AG04449 (cell line): ENCODE data around the gene CCR5.

Experiments used
- CTCF ChIA-PET: fragments of 350-600 bp; formaldehyde crosslinking; extraction: SDS; loops from one replicate; lab custom pipeline; 2021; ENCODE audit warnings: antibody characterized with exemption; lab: Yijun Ruan, JAX
- POLR2A ChIA-PET: fragments of 400-600, 350-600 bp; formaldehyde crosslinking; extraction: SDS; loops from one replicate; lab custom pipeline; 2020; ENCODE audit warnings: antibody characterized with exemption, inconsistent platforms; lab: Yijun Ruan, JAX
- DNase-seq: peaks from one replicate; pipeline ENCODE4 v3.0.0-alpha.2; 2010; ENCODE audit warnings: low read depth, low spot score
- H3K4me3 ChIP-seq: 2 replicates; pipeline ENCODE4 v1.5.1; 2011; ENCODE audit warnings: low read depth, mild to moderate bottlenecking, control low read depth, low read length
- TF ChIP-seq, protein P1 (sequence below): IDR thresholded peaks from one replicate; pipeline ENCODE4 v1.5.1; 2011; ENCODE audit warnings: mild to moderate bottlenecking, moderate library complexity, low read length, control low read depth, inconsistent platforms; ENCODE audit not compliant: insufficient read depth; ENCODE audit errors: missing control alignments

The CCR5 gene

DNA sequence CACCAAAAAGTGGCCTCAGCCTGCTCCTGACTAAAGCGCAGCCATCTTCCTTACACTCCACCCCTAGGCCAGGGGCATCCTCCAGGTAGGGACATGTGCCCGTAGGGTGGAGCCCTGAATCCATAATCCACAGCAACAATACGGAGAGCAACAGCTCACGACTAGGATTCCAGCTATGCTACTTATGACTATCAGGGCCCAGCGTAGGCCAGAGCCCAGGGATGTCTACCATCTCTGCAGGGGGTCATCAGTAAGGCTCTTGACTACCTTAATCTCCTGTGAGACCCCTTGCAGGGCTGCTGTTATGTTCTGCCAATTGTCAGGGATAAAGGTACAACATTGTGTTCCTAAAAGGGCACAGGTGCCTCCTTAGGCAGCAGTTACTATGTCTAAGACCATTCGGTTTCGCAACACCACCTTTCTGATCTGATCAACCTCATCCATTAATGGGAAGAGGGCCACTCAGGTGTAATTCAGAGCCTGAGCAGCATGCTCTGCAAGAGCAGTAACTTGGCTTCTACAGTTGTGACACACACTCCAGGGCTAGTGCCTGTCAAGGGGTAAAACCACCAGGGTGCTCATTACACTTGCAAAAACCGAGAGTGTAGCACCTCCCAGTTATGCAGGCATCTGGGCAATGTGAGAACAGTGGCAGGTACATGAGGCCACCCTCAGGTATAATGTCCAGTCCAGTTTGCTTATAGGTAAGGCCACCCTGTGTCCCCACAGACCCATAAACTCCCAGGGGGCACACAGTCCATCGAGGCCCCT is 47.3 kb downstream of the CCR5 start:
- TF ChIP-seq, protein P1, sequence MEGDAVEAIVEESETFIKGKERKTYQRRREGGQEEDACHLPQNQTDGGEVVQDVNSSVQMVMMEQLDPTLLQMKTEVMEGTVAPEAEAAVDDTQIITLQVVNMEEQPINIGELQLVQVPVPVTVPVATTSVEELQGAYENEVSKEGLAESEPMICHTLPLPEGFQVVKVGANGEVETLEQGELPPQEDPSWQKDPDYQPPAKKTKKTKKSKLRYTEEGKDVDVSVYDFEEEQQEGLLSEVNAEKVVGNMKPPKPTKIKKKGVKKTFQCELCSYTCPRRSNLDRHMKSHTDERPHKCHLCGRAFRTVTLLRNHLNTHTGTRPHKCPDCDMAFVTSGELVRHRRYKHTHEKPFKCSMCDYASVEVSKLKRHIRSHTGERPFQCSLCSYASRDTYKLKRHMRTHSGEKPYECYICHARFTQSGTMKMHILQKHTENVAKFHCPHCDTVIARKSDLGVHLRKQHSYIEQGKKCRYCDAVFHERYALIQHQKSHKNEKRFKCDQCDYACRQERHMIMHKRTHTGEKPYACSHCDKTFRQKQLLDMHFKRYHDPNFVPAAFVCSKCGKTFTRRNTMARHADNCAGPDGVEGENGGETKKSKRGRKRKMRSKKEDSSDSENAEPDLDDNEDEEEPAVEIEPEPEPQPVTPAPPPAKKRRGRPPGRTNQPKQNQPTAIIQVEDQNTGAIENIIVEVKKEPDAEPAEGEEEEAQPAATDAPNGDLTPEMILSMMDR = no peak
- POLR2A ChIA-PET = no interaction called here
- CTCF ChIA-PET = no interaction called here
- no peak for DNase-seq
- no peak overlapping the region for H3K4me3 ChIP-seq

DNA sequence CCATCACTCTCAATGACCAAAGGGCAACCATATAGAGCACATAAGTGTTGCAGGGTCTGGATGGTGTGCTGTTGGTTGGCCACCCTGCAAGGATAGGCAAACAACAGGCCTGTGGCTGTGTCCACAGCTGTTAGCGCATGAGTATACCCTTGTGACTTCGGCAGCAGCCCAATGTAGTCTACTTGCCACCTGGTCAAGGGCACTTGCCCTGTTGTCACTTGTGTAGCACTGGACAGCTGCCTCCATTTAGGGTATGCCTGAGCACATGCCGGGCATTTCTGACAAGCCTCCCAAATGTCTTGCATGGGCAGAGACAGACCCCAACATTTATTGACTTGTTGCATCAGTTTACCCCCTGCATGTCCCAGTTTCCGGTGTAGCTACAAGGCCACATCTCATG is 49.1 kb downstream of the CCR5 start:
- CTCF ChIA-PET = no interaction called here
- no peak overlapping the region for H3K4me3 ChIP-seq
- no peak for DNase-seq
- POLR2A ChIA-PET = no interaction called here
- TF ChIP-seq, protein P1 = no peak

DNA sequence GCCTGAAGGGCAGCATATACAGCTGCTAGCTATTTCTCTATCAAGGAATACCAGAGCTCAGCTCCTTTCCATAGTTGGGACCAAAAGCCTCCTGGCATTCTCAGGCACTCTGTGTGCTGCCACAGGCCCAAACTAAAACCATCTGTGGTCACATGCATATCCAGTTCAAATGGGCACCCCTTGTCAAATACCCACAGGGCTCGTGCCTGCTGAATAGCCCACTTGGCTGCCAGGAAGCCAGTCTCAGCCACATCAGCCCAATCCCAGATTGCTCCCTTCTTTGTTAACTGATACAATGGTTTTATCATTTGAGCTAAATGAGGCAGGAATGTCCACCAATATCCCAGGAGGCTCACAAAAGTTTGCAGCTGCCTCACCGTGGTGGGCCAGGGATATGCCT is 50.2 kb downstream of the CCR5 start:
- CTCF ChIA-PET = no interaction called here
- no peak overlapping the region for H3K4me3 ChIP-seq
- POLR2A ChIA-PET = no interaction called here
- TF ChIP-seq, protein P1 = no peak
- DNase-seq = no peak

DNA sequence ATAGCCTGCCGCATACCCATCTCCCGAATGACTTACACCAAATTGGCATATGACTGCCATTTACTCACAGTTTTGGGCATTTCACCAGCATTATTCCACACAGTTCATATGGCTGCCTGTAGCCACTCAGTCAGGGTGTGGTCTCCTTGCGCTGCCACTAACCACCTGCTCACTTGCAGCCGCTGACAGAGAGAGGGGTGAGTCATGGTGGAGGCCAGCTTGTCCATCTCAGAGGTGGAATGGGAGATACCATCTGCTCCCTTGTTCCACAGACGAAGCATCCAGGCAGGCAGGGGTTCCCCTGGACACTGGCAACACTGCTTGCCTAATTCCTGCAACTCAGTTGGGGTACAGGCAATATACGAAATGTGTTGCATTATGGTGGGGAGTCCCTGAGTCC is 51.9 kb downstream of the CCR5 start:
- ChIA-PET CTCF (no interaction called here), POLR2A (no interaction called here)
- TF ChIP-seq, protein P1 = no peak
- no peak for DNase-seq
- H3K4me3 ChIP-seq = no peak overlapping the region

DNA sequence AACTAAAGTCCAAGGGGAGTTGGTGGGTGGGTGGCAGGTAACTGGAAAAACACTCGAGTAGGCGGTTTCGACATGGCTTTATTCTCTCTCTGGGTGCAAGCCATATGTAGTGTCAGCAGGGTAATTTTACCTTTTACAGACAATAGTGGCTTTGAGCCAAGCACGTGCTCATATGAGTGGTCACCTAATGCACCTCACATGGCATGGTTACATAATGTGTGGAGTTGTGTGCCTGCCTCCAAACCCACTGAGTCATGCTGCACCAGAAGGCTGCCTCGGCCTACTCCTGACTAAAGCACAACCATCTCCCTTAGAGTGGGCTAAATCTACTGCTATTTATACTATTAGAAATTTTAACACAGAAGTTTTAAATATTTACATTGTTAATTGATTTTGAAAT is 52.8 kb downstream of the CCR5 start:
- DNase-seq = no peak
- CTCF ChIA-PET = no interaction called here
- no peak overlapping the region for H3K4me3 ChIP-seq
- POLR2A ChIA-PET = no interaction called here
- TF ChIP-seq, protein P1 = no peak
